Measurements from ENCODE around the gene MYORG. TPM values are rescaled to one million over a fixed set of nuclear protein-coding genes. Genes with fewer than 3 reads are reported as not detected.

MYORG gene
- total and polyA plus RNA-seq, 9 of the 15 experiments (the other 6 are each of a cell fraction or from before 2014, with no cell fraction given) = 0.06 to 0.82 (median 0.18) TPM

DNA sequence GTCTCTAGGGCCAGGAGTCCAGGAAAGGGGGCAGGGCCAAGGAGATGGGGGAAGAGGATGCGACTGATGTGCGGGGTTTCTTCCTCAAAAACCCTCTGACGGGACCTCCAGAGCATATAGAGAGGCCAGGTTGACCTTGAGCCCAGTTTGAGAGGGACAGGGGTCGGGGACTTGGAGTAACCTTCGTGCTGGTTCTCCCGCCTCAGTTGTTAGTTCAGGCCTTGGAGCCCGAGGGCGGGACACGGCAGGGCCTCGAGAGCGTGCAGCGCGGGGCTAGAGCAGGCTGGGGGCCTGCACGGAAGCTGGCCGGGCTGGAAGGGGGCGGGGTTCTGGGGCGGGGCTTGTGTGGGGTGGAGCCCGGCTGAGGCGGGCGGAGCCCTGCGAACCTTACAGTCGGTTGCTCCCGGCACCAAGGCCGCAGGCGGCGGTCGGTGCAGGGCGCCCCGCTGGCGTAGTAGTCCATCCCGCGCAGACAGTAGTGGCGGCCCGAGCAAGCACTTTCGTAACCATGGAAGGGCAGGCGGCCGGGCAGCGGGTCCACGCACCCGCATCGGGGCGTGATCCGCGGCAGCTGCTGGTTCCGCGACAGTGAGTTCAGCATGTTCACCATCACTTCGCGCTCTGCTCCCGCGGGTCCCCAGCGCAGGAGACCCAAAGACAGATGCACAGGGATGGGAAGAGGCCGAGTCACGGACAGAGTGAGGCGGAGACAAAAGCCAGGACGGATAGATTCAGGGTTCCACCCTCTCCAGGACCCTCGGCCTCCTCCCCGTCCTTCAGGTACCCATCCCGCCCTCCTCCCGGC is 4.0 kb upstream of the MYORG start (continued):
- TF ChIP-seq, protein P1, sequence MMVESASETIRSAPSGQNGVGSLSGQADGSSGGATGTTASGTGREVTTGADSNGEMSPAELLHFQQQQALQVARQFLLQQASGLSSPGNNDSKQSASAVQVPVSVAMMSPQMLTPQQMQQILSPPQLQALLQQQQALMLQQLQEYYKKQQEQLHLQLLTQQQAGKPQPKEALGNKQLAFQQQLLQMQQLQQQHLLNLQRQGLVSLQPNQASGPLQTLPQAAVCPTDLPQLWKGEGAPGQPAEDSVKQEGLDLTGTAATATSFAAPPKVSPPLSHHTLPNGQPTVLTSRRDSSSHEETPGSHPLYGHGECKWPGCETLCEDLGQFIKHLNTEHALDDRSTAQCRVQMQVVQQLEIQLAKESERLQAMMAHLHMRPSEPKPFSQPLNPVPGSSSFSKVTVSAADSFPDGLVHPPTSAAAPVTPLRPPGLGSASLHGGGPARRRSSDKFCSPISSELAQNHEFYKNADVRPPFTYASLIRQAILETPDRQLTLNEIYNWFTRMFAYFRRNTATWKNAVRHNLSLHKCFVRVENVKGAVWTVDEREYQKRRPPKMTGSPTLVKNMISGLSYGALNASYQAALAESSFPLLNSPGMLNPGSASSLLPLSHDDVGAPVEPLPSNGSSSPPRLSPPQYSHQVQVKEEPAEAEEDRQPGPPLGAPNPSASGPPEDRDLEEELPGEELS (CRISPR knock-in tag; IDR thresholded peaks at IDR 0.05; ENCODE audit: borderline replicate concordance) = 0 out of 2 replicates have a peak, but pooled peaks have one; percentile 43
- TF ChIP-seq, protein P2, sequence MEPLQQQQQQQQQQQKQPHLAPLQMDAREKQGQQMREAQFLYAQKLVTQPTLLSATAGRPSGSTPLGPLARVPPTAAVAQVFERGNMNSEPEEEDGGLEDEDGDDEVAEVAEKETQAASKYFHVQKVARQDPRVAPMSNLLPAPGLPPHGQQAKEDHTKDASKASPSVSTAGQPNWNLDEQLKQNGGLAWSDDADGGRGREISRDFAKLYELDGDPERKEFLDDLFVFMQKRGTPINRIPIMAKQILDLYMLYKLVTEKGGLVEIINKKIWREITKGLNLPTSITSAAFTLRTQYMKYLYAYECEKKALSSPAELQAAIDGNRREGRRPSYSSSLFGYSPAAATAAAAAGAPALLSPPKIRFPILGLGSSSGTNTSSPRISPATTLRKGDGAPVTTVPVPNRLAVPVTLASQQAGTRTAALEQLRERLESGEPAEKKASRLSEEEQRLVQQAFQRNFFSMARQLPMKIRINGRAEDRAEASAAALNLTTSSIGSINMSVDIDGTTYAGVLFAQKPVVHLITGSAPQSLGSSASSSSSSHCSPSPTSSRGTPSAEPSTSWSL (CRISPR knock-in tag; IDR thresholded peaks at IDR 0.05; ENCODE audit: borderline replicate concordance) = no peak
- TF ChIP-seq TCFL5 (CRISPR knock-in tag; conservative IDR thresholded peaks at IDR 0.05) (no peak), ZNF41 (CRISPR knock-in tag; conservative IDR thresholded peaks at IDR 0.05) (no peak), ZSCAN32 (CRISPR knock-in tag; IDR thresholded peaks at IDR 0.05) (no peak), EP300 (IDR thresholded peaks at IDR 0.05; ENCODE audit: low read length) (no peak), SAFB (IDR thresholded peaks at IDR 0.05; ENCODE audit: borderline replicate concordance, low read depth, low read length) (no peak), POLR2AphosphoS5 (IDR thresholded peaks at IDR 0.05; ENCODE audit: control insufficient read depth, insufficient read depth, low read depth, low read length) (no peak)
- TF ChIP-seq, protein P3, sequence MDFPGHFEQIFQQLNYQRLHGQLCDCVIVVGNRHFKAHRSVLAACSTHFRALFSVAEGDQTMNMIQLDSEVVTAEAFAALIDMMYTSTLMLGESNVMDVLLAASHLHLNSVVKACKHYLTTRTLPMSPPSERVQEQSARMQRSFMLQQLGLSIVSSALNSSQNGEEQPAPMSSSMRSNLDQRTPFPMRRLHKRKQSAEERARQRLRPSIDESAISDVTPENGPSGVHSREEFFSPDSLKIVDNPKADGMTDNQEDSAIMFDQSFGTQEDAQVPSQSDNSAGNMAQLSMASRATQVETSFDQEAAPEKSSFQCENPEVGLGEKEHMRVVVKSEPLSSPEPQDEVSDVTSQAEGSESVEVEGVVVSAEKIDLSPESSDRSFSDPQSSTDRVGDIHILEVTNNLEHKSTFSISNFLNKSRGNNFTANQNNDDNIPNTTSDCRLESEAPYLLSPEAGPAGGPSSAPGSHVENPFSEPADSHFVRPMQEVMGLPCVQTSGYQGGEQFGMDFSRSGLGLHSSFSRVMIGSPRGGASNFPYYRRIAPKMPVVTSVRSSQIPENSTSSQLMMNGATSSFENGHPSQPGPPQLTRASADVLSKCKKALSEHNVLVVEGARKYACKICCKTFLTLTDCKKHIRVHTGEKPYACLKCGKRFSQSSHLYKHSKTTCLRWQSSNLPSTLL (IDR thresholded peaks at IDR 0.05) = no peak
- TF ChIP-seq, protein P4, sequence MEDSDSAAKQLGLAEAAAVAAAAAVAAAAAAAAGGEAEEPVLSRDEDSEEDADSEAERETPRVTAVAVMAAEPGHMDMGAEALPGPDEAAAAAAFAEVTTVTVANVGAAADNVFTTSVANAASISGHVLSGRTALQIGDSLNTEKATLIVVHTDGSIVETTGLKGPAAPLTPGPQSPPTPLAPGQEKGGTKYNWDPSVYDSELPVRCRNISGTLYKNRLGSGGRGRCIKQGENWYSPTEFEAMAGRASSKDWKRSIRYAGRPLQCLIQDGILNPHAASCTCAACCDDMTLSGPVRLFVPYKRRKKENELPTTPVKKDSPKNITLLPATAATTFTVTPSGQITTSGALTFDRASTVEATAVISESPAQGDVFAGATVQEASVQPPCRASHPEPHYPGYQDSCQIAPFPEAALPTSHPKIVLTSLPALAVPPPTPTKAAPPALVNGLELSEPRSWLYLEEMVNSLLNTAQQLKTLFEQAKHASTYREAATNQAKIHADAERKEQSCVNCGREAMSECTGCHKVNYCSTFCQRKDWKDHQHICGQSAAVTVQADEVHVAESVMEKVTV (CRISPR knock-in tag; IDR thresholded peaks at IDR 0.05) = no peak
- TF ChIP-seq, protein P5, sequence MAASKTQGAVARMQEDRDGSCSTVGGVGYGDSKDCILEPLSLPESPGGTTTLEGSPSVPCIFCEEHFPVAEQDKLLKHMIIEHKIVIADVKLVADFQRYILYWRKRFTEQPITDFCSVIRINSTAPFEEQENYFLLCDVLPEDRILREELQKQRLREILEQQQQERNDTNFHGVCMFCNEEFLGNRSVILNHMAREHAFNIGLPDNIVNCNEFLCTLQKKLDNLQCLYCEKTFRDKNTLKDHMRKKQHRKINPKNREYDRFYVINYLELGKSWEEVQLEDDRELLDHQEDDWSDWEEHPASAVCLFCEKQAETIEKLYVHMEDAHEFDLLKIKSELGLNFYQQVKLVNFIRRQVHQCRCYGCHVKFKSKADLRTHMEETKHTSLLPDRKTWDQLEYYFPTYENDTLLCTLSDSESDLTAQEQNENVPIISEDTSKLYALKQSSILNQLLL (CRISPR knock-in tag; IDR thresholded peaks at IDR 0.05; ENCODE audit: borderline replicate concordance) = no peak
- TF ChIP-seq, protein P6, sequence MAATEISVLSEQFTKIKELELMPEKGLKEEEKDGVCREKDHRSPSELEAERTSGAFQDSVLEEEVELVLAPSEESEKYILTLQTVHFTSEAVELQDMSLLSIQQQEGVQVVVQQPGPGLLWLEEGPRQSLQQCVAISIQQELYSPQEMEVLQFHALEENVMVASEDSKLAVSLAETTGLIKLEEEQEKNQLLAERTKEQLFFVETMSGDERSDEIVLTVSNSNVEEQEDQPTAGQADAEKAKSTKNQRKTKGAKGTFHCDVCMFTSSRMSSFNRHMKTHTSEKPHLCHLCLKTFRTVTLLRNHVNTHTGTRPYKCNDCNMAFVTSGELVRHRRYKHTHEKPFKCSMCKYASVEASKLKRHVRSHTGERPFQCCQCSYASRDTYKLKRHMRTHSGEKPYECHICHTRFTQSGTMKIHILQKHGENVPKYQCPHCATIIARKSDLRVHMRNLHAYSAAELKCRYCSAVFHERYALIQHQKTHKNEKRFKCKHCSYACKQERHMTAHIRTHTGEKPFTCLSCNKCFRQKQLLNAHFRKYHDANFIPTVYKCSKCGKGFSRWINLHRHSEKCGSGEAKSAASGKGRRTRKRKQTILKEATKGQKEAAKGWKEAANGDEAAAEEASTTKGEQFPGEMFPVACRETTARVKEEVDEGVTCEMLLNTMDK (IDR thresholded peaks at IDR 0.05; ENCODE audit: borderline replicate concordance, insufficient read depth, low read depth, low read length, poor library complexity, severe bottlenecking) = no peak

All from K562 (cell line).